Measurements from ENCODE around the gene GNAI2.

GNAI2 gene

DNA sequence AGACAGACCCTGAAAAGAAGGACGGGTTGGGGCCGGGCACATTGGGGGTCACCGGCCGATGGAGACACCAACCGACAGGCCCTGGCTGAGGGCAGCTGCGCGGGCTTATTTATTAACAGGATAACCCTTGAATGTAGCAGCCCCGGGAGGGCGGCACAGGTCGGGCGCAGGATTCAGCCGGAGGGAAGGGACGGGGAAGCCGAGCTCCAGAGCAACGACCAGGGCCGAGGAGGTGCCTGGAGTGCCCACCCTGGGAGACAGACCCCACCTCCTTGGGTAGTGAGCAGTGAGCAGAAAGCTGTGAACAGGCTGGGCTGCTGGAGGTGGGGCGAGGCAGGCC is 40.7 kb downstream of the GNAI2 start:
- TF ChIP-seq, protein P1, sequence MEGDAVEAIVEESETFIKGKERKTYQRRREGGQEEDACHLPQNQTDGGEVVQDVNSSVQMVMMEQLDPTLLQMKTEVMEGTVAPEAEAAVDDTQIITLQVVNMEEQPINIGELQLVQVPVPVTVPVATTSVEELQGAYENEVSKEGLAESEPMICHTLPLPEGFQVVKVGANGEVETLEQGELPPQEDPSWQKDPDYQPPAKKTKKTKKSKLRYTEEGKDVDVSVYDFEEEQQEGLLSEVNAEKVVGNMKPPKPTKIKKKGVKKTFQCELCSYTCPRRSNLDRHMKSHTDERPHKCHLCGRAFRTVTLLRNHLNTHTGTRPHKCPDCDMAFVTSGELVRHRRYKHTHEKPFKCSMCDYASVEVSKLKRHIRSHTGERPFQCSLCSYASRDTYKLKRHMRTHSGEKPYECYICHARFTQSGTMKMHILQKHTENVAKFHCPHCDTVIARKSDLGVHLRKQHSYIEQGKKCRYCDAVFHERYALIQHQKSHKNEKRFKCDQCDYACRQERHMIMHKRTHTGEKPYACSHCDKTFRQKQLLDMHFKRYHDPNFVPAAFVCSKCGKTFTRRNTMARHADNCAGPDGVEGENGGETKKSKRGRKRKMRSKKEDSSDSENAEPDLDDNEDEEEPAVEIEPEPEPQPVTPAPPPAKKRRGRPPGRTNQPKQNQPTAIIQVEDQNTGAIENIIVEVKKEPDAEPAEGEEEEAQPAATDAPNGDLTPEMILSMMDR (IDR thresholded peaks at IDR 0.05) = no peak

DNA sequence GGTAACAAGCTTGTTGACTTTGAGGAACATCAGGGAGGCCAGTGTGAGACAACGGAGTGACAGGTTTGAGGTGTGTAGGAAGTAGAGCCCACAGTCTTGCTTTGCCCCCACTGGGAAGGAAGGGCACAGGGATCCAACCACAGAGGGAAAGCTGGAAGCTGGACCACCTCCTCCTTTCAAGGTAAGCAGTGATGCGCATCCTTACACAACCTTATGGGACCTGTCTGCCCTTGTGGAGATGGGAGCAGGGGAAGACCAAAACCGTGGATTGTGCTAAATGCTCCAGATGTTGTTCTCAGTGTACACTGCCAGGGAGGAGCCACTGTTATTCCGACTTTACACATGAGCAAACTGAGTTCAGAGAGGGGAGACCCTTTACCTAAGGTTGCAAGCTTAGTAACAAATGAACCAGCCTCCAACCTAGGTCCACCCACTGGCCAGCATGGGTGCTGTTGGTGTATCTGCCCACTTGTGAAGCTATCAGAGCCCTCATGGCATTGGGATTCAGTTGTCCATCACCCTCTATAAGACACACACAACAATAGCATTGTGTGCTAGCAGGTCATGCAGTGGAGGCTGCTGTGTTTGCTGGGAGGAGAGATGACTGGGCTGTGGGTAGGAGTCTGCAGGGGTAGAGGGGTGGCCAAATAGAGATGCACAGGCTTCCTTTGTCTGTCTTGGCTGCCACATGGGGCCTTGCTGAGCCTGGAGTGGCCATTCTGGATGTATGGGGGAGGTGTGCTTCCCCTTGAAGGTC is 42.3 kb downstream of the GNAI2 start:
- TF ChIP-seq, protein P1 (IDR thresholded peaks at IDR 0.05) = no peak

DNA sequence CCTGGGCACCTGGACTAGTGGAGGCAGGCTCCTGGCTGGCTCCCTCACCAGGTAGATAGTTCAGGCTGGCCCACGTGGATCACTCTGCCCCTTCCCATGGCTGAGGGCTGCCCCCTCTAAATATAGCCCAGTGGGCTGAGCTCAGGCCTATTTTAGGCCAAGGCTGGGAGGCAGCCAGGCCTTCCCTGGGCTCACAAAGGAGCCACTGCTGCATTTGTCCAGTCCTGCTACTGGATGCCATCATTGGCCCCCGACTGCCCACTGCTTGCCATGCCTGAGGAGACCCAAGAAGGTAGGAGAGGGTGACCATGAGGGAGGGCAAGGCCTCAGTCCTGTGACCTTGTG is 42.8 kb downstream of the GNAI2 start, which contains the start of gene LSMEM2:
Gene LSMEM2 (plus strand): TSS at position 208 of the 345 bp plus-strand sequence. CDS start 27 bp downstream, at position 235.
- TF ChIP-seq, protein P1 (IDR thresholded peaks at IDR 0.05) = no peak

DNA sequence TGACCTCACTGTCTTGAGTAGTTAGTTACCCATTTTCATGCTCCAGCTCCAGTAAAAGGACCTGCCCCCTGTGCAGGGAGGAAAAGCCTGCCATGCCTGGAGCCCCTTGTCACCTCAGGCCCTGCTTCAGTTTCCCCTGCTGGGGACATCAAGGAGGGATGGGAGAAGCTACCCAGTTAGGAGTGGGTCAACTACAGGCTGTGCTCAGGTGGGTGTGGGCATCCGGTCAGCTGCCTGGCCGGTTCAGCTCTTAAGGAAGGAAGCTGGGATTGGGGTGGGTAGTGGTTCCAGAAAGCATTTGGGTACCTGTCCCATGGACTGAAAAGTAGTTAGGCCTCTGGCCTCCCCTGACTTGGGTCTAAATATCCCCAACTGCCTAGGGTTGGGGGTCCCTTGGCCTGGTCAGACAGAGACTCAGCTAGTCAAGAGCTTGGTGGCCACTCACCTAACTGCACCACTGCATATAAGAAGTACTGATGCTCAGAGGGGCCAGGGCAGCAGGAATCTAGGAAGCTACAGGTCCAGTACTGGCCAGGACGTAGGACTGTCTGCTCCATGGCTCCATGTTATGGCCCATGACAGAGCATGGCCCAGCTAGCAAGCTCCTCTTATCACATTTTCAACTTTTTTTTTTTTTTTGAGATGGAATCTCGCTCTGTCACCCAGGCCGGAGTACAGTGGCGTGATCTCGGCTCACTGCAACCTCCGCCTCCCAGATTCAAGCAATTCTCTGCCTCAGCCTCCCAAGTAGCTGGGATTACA is 43.4 kb downstream of the GNAI2 start:
- TF ChIP-seq, protein P1 (IDR thresholded peaks at IDR 0.05) = no peak

DNA sequence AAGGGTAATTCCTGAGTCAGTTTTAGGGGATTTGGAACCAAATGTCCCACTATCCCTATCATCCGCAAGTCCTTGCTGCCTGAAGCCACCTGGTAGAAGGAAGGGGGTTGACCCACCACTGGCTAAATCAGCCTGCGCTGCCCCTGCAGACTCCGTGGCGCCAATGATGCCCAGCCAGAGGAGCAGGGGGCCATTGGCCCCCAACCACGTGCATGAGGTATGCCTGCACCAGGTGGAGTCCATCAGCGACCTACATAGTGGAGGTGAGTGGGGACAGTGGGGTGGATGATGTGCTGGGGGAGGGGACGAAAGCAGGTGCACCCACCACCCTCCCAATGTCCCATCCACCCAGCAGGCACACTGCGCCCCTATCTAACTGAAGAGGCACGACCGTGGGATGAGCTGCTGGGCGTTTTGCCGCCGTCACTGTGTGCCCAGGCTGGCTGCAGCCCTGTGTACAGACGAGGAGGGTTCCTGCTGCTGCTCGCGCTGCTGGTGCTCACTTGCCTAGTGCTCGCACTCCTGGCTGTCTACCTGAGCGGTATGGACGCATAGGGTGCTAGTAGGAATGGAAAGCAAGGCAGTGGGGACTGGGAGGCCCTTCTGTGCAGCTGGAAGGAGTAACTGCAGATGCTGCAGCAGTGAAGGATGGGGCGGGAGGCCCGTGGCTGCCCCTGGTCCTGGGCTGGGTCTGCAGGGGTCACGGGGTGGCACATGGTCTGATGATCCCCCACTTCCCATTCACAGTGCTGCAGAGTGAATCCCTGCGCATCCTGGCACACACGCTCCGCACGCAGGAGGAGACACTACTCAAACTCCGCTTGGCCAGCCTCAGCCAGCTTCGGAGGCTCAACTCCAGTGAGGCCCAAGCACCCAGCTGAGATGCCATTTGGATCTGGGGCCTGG is 50.6 kb downstream of the GNAI2 start:
- TF ChIP-seq, protein P1 (IDR thresholded peaks at IDR 0.05) = no peak

DNA sequence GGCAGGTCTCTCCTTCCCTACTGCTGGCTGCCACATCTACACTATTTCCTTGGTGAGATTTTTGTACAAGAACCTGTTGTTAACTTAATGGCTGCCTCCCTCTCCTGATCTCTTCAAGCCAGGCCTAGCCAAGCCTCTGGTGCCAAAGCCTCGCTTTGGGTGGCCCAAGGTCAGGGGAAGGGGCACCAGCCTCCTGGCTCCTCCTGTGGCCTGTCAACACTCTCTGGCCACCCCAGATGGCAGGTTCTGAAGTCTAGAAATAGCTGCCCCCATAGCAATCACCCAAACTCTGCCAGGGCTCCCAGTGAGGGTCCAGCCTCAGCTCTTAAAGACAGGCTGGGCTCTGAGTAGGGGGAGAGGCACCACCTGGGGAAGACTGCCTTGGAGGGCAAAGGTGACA is 51.3 kb downstream of the GNAI2 start:
- TF ChIP-seq, protein P1 (IDR thresholded peaks at IDR 0.05) = no peak

DNA sequence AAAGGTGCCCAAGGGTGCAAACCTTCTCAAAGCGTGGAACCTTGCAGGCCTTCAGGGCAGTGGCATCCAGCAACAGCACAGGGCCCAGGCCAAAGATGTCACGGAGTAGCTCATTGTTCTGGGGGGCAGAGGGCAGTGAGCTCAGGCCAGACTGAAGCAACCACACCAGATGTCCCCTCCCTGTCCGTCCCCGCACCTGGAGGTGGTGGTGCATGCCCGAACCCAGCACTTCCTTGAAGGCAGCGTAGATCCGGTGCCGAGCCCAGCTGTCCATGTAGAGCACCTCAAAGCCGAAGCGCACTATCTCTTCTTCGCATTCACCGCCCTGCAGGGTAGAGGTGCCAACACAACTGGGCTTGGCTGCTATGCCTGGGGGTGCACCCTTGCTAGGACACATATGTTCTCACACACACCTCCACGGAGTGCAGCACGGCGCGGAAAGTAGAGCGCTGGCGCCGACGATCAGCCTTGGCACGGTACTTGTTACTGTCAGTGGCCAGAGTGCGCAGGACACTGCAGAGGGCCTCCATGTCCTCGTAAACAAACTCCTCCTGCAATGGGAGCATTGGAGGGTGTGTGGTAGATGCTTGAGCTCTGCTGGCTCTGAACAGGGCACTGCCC is 52.5 kb downstream of the GNAI2 start:
- TF ChIP-seq, protein P1 (IDR thresholded peaks at IDR 0.05) = no peak

All from LNCAP (cell line).